Measurements from ENCODE around the gene OSMR.
A peak's percentile ranks its signal among the peaks of the same experiment; 100 is the strongest.

The OSMR gene

DNA sequence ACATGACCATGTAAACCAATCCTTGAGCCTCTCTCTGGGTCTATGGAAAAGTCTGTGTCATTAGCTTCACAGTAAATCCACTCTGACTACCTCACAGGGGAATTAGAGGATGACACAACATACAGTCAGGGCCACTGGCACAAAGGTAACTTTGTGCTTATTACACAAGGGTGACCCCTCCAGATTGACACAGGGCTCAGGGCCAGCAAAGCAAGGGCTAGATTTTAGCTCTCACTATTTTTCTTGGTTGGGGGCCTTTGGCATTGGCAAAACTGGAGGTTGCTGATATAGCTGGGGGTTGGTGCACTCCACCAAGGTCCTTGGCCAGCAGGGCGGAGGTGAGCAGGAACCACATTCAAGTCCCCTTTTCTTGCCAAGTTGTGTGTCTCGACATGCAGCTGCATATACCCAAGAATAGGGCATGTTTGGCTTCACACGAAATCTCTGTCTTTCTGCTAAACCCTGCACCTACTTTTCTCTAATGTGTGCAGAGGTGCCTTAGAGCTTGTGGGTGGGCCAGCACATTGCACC, 15.2 kb upstream of the OSMR start (continued):
- TF ChIP-seq ZFP69B (tag by site-specific recombination; IDR thresholded peaks at IDR 0.05) (no peak), ZNF391 (tag by site-specific recombination; IDR thresholded peaks at IDR 0.05; ENCODE audit: borderline replicate concordance, low read depth) (no peak)
- TF ChIP-seq, protein P1, sequence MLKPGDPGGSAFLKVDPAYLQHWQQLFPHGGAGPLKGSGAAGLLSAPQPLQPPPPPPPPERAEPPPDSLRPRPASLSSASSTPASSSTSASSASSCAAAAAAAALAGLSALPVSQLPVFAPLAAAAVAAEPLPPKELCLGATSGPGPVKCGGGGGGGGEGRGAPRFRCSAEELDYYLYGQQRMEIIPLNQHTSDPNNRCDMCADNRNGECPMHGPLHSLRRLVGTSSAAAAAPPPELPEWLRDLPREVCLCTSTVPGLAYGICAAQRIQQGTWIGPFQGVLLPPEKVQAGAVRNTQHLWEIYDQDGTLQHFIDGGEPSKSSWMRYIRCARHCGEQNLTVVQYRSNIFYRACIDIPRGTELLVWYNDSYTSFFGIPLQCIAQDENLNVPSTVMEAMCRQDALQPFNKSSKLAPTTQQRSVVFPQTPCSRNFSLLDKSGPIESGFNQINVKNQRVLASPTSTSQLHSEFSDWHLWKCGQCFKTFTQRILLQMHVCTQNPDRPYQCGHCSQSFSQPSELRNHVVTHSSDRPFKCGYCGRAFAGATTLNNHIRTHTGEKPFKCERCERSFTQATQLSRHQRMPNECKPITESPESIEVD (tag by site-specific recombination; IDR thresholded peaks at IDR 0.05), result no peak

DNA sequence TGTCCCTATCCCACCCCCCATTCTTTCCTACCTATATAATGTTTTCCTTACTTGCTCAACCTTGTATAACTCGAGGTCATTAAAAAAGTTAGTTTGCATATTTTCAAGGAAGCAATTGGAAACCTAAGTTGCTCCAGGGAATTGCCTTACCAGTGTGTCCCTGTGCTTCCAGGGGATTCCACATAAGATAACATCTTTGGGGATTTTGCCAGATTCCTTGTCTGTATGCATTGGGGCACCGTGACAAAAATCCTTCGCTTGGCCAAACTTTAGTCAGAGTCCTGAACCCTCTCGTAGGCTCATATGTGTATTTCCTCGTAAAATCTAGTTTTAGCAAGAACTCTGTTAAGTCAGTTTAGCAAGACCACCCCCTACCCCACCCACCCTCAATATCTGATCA, 14.7 kb upstream of the OSMR start:
- POLR2A ChIA-PET, result no interaction called here
- TF ChIP-seq SCRT1 (tag by site-specific recombination; IDR thresholded peaks at IDR 0.05; ENCODE audit: borderline replicate concordance), result no peak
- TF ChIP-seq, protein P2, sequence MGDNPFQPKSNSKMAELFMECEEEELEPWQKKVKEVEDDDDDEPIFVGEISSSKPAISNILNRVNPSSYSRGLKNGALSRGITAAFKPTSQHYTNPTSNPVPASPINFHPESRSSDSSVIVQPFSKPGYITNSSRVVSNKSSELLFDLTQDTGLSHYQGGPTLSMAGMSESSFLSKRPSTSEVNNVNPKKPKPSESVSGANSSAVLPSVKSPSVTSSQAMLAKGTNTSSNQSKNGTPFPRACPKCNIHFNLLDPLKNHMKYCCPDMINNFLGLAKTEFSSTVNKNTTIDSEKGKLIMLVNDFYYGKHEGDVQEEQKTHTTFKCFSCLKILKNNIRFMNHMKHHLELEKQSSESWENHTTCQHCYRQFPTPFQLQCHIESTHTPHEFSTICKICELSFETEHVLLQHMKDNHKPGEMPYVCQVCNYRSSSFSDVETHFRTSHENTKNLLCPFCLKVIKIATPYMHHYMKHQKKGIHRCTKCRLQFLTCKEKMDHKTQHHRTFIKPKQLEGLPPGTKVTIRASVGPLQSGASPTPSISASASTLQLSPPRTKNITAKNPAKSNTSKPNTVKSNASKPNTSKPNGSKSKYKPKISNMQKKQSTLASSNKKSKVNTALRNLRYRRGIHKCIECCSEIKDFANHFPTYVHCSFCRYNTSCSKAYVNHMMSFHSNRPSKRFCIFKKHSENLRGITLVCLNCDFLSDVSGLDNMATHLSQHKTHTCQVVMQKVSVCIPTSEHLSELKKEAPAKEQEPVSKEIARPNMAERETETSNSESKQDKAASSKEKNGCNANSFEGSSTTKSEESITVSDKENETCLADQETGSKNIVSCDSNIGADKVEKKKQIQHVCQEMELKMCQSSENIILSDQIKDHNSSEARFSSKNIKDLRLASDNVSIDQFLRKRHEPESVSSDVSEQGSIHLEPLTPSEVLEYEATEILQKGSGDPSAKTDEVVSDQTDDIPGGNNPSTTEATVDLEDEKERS (tag by site-specific recombination; IDR thresholded peaks at IDR 0.05), result no peak
- peak; percentile 42; the same call in 1 of the 2 replicates for TF ChIP-seq MZF1 (tag by site-specific recombination; IDR thresholded peaks at IDR 0.05; ENCODE audit: borderline replicate concordance)
- Histone ChIP-seq H3K4me1 (ENCODE audit: control insufficient read depth, insufficient read depth, low read length) (peaks cover 2% of the 10 kb centered on the region; the same call in 1 of the 2 replicates), H3K4me3 (ENCODE audit: low read depth, low read length) (no peak overlapping the region), H3K27ac (ENCODE audit: extremely low read depth, low read depth, low read length) (no peak overlapping the region), H3K9me3 (ENCODE audit: control insufficient read depth, insufficient read depth, low read depth, low read length) (no peaks in the 10 kb centered on the region; the same call in 1 of the 2 replicates), H3K36me3 (ENCODE audit: control insufficient read depth in 2 of 2, insufficient read depth in 1 of 2, low read length in 2 of 2) (no peaks in the 10 kb centered on the region)
- CTCF ChIA-PET, result interaction anchor here (0.7 to 4.1 kb wide), 13 partner anchors 9 to 385 kb away, joined by 3 to 52 read pairs (median 4); no protein-coding TSS in a partner anchor

GRCh38 chr5:38831909-38832308, 13.9 kb upstream of the OSMR start:
- Histone ChIP-seq H3K4me3 (ENCODE audit: low read depth, low read length) (no peak overlapping the region), H3K4me1 (ENCODE audit: control insufficient read depth, insufficient read depth, low read length) (peaks cover 2% of the 10 kb centered on the region; the same call in 1 of the 2 replicates), H3K36me3 (ENCODE audit: control insufficient read depth in 2 of 2, insufficient read depth in 1 of 2, low read length in 2 of 2) (no peaks in the 10 kb centered on the region), H3K9me3 (ENCODE audit: control insufficient read depth, insufficient read depth, low read depth, low read length) (no peaks in the 10 kb centered on the region; the same call in 1 of the 2 replicates), H3K27ac (ENCODE audit: extremely low read depth, low read depth, low read length) (no peak overlapping the region)
- TF ChIP-seq ZNF366 (tag by site-specific recombination; conservative IDR thresholded peaks at IDR 0.05) (0 out of 2 replicates have a peak, but pooled peaks have one; percentile 13), ZNF596 (tag by site-specific recombination; IDR thresholded peaks at IDR 0.05) (peak; percentile 99), ZNF654 (tag by site-specific recombination; IDR thresholded peaks at IDR 0.05; ENCODE audit: low read depth) (peak; percentile 24), ZNF169 (tag by site-specific recombination; IDR thresholded peaks at IDR 0.05) (peak; percentile 96), ZSCAN18 (tag by site-specific recombination; IDR thresholded peaks at IDR 0.05) (no peak), ZNF624 (tag by site-specific recombination; IDR thresholded peaks at IDR 0.05) (no peak)
- ChIA-PET POLR2A (interaction anchor here (0.7 kb wide), 1 partner anchor 186 kb away, joined by 3 read pairs; no protein-coding TSS in a partner anchor), CTCF (interaction anchor here (0.5 to 4.1 kb wide), 22 partner anchors 10 to 561 kb away, joined by 3 to 52 read pairs (median 4); no protein-coding TSS in a partner anchor)

DNA sequence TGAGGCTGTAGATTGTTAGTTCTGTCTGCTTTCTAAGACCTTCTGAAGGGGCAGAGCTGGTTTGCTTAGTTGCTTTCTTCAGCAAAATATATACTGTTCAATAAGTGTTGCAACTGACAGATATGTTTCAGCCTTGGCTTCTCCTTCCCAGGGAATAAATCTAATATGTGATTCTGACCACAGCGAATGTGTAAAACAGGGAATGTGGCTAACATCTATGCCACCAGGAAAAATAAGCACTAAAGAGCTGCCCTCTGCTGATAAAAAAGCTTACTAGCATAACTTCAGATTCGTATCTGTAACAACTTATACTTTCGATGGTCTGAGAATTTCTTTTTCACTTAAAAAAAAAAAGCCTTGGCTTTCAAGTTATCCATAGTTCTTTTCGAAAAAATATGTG, 13.0 kb upstream of the OSMR start:
- no peak overlapping the region for H3K27ac ChIP-seq (ENCODE audit: extremely low read depth, low read depth, low read length)
- H3K4me3 ChIP-seq (ENCODE audit: low read depth, low read length), result no peak overlapping the region
- H3K9me3 ChIP-seq (ENCODE audit: control insufficient read depth, insufficient read depth, low read depth, low read length), result no peaks in the 10 kb centered on the region
- ChIA-PET CTCF (interaction anchor here (0.5 to 4.1 kb wide), 11 partner anchors 11 to 412 kb away, joined by 3 to 52 read pairs (median 5); no protein-coding TSS in a partner anchor), POLR2A (no interaction called here)
- peaks cover 2% of the 10 kb centered on the region; the same call in 1 of the 2 replicates for H3K4me1 ChIP-seq (ENCODE audit: control insufficient read depth, insufficient read depth, low read length)
- no peaks in the 10 kb centered on the region for H3K36me3 ChIP-seq (ENCODE audit: control insufficient read depth in 2 of 2, insufficient read depth in 1 of 2, low read length in 2 of 2)
- TF ChIP-seq ZNF791 (tag by site-specific recombination; IDR thresholded peaks at IDR 0.05) (no peak), ZBTB17 (tag by site-specific recombination; IDR thresholded peaks at IDR 0.05) (no peak), ZNF133 (tag by site-specific recombination; IDR thresholded peaks at IDR 0.05) (no peak), ZNF629 (tag by site-specific recombination; IDR thresholded peaks at IDR 0.05) (no peak), ZNF221 (tag by site-specific recombination; IDR thresholded peaks at IDR 0.05; ENCODE audit: borderline replicate concordance) (no peak), ZNF776 (tag by site-specific recombination; IDR thresholded peaks at IDR 0.05; ENCODE audit: borderline replicate concordance) (no peak), IKZF3 (tag by site-specific recombination; IDR thresholded peaks at IDR 0.05) (no peak)
- TF ChIP-seq, protein P3, sequence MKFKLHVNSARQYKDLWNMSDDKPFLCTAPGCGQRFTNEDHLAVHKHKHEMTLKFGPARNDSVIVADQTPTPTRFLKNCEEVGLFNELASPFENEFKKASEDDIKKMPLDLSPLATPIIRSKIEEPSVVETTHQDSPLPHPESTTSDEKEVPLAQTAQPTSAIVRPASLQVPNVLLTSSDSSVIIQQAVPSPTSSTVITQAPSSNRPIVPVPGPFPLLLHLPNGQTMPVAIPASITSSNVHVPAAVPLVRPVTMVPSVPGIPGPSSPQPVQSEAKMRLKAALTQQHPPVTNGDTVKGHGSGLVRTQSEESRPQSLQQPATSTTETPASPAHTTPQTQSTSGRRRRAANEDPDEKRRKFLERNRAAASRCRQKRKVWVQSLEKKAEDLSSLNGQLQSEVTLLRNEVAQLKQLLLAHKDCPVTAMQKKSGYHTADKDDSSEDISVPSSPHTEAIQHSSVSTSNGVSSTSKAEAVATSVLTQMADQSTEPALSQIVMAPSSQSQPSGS (tag by site-specific recombination; IDR thresholded peaks at IDR 0.05; ENCODE audit: low read depth), result no peak
- TF ChIP-seq, protein P4, sequence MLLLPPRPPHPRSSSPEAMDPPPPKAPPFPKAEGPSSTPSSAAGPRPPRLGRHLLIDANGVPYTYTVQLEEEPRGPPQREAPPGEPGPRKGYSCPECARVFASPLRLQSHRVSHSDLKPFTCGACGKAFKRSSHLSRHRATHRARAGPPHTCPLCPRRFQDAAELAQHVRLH (tag by site-specific recombination; IDR thresholded peaks at IDR 0.05), result no peak

All from HEK293 (cell line).